HL-60 (cell line): ENCODE measurements around the gene SLC16A4.

ENCODE experiments used
- CTCF ChIP-seq: IDR thresholded peaks from one replicate; pipeline ENCODE4 v1.5.1; 2011; ENCODE audit warnings: low read length, control low read depth, inconsistent platforms; ENCODE audit not compliant: insufficient read depth
- GABPA ChIP-seq: IDR thresholded peaks from 2 replicates; pipeline ENCODE4 v1.6.1; 2012; ENCODE audit warnings: low read depth
- POLR2AphosphoS5 ChIP-seq: IDR thresholded peaks from 2 replicates; pipeline ENCODE4 v1.6.1; 2012; ENCODE audit warnings: low read depth
- REST ChIP-seq: IDR thresholded peaks from 2 replicates; pipeline ENCODE4 v1.6.1; 2012; ENCODE audit warnings: low read depth; ENCODE audit not compliant: insufficient replicate concordance
- SPI1 ChIP-seq: IDR thresholded peaks from 2 replicates; pipeline ENCODE4 v1.6.1; 2012; ENCODE audit warnings: low read depth, mild to moderate bottlenecking, borderline replicate concordance

- TF ChIP-seq REST (no peak), CTCF (no peak), POLR2AphosphoS5 (no peak), GABPA (no peak), SPI1 (peak; percentile 23; the same call in 1 of the 2 replicates)
These were observed 40.1 kb upstream of the SLC16A4 start for GRCh38 chr1:110430901-110431300.
